H1 (cell line): ENCODE data around the gene SENP7.

ENCODE experiments used
- BACH1 ChIP-seq: IDR thresholded peaks from 2 replicates; pipeline ENCODE4 v1.6.1; 2012; ENCODE audit warnings: low read length, improper control_type of control experiment
- CEBPB ChIP-seq: IDR thresholded peaks from 2 replicates; pipeline ENCODE4 v1.6.1; 2012; ENCODE audit warnings: low read depth, low read length
- CHD1 ChIP-seq: IDR thresholded peaks from 2 replicates; pipeline ENCODE4 v1.6.1; 2012; ENCODE audit warnings: low read depth, low read length, improper control_type of control experiment
- EGR1 ChIP-seq: IDR thresholded peaks from 2 replicates; pipeline ENCODE4 v1.6.1; 2011; ENCODE audit warnings: low read depth, low read length, borderline replicate concordance
- EZH2 ChIP-seq: fragments of 200-600 bp; sonication (generic); IDR thresholded peaks from 2 replicates; pipeline ENCODE4 v1.7.1; 2012; ENCODE audit warnings: low read depth, mild to moderate bottlenecking, moderate library complexity, low read length, inconsistent platforms; ENCODE audit not compliant: severe bottlenecking
- KDM1A ChIP-seq: fragments of 200-600, 300-600 bp; sonication (generic); IDR thresholded peaks from 2 replicates; pipeline ENCODE4 v1.7.1; 2016; ENCODE audit warnings: mild to moderate bottlenecking, low read length, borderline replicate concordance
- POLR2A ChIP-seq, 2 experiments: IDR thresholded peaks; 1 replicate in 1 of 2; 2 replicates in 1 of 2; pipeline ENCODE4 v1.6.1; 2011; ENCODE audit warnings: low read depth in 2 of 2, low read length in 2 of 2, mild to moderate bottlenecking in 2 of 2; ENCODE audit errors: control extremely low read depth in 1 of 2
- SP1 ChIP-seq: IDR thresholded peaks from 2 replicates; pipeline ENCODE4 v1.6.1; 2011; ENCODE audit warnings: low read depth, low read length
- YY1 ChIP-seq: IDR thresholded peaks from 2 replicates; pipeline ENCODE4 v1.6.1; 2011; ENCODE audit warnings: low read depth, mild to moderate bottlenecking, low read length
- TF ChIP-seq, protein P1 (sequence below), 3 experiments: IDR thresholded peaks; 1 replicate in 2 of 3; 2 replicates in 1 of 3; pipeline versions ENCODE4 v1.5.1 to v1.6.1; 2011; ENCODE audit warnings: low read length in 3 of 3, mild to moderate bottlenecking in 3 of 3, inconsistent platforms in 2 of 3, low read depth in 1 of 3, moderate library complexity in 1 of 3; ENCODE audit not compliant: insufficient read depth in 1 of 3; ENCODE audit errors: control extremely low read depth in 1 of 3
- TF ChIP-seq, protein P2 (sequence below): IDR thresholded peaks from 2 replicates; pipeline ENCODE4 v1.6.1; 2011; ENCODE audit warnings: low read length, improper control_type of control experiment
- TF ChIP-seq, protein P3 (sequence below): IDR thresholded peaks from 2 replicates; pipeline ENCODE4 v1.6.1; 2011; ENCODE audit warnings: low read depth, mild to moderate bottlenecking, low read length; ENCODE audit not compliant: insufficient read depth
- TF ChIP-seq, protein P4 (sequence below): IDR thresholded peaks from 2 replicates; pipeline ENCODE4 v1.6.1; 2012; ENCODE audit warnings: inconsistent platforms

DNA sequence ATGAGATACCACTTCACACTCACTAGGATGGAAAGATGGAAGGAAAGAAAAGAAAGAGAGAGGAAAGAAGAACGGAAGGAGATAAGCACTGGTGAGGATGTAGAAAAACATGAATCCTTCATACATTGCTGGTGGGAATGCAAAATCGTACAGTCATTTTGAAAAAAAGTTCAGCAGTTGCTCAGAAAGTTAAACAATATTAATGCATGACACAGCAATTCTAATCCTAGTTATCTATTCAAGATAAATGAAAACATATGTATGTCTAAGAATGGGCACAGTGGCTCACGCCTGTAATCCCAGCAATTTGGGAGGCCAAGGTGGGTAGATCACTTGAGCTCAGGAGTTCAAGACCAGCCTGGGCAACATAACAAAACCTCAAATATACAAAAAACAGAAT is 59.1 kb downstream of the SENP7 start:
- TF ChIP-seq BACH1 (no peak), POLR2A (IDR thresholded peaks at IDR 0.05; ENCODE audit: control extremely low read depth in 1 of 2, low read depth in 2 of 2, low read length in 2 of 2) (no peak), CHD1 (no peak), YY1 (no peak), EZH2 (no peak), CEBPB (no peak), KDM1A (no peak), SP1 (no peak), EGR1 (no peak)
- TF ChIP-seq, protein P1, sequence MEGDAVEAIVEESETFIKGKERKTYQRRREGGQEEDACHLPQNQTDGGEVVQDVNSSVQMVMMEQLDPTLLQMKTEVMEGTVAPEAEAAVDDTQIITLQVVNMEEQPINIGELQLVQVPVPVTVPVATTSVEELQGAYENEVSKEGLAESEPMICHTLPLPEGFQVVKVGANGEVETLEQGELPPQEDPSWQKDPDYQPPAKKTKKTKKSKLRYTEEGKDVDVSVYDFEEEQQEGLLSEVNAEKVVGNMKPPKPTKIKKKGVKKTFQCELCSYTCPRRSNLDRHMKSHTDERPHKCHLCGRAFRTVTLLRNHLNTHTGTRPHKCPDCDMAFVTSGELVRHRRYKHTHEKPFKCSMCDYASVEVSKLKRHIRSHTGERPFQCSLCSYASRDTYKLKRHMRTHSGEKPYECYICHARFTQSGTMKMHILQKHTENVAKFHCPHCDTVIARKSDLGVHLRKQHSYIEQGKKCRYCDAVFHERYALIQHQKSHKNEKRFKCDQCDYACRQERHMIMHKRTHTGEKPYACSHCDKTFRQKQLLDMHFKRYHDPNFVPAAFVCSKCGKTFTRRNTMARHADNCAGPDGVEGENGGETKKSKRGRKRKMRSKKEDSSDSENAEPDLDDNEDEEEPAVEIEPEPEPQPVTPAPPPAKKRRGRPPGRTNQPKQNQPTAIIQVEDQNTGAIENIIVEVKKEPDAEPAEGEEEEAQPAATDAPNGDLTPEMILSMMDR (IDR thresholded peaks at IDR 0.05; ENCODE audit: control extremely low read depth in 1 of 3, insufficient read depth in 1 of 3, low read depth in 1 of 3, low read length in 3 of 3): no peak
- TF ChIP-seq, protein P2, sequence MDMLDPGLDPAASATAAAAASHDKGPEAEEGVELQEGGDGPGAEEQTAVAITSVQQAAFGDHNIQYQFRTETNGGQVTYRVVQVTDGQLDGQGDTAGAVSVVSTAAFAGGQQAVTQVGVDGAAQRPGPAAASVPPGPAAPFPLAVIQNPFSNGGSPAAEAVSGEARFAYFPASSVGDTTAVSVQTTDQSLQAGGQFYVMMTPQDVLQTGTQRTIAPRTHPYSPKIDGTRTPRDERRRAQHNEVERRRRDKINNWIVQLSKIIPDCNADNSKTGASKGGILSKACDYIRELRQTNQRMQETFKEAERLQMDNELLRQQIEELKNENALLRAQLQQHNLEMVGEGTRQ: no peak
- TF ChIP-seq, protein P3, sequence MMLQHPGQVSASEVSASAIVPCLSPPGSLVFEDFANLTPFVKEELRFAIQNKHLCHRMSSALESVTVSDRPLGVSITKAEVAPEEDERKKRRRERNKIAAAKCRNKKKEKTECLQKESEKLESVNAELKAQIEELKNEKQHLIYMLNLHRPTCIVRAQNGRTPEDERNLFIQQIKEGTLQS: no peak
- TF ChIP-seq, protein P4, sequence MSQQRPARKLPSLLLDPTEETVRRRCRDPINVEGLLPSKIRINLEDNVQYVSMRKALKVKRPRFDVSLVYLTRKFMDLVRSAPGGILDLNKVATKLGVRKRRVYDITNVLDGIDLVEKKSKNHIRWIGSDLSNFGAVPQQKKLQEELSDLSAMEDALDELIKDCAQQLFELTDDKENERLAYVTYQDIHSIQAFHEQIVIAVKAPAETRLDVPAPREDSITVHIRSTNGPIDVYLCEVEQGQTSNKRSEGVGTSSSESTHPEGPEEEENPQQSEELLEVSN: no peak
